Osteoblast (primary cell): ENCODE results near the gene FSHR. TPM values are rescaled to one million over a fixed set of nuclear protein-coding genes. Genes with fewer than 3 reads are reported as not detected.

ENCODE experiments used
- DNase-seq: peaks from one replicate; pipeline ENCODE4 v3.0.0; 2011; ENCODE audit warnings: low spot score, mixed read lengths; ENCODE audit not compliant: insufficient read length; ENCODE audit errors: missing footprints
- H2AFZ ChIP-seq: 2 replicates; pipeline ENCODE4 v1.6.0; 2011; ENCODE audit warnings: mild to moderate bottlenecking, low read length
- H3K27ac ChIP-seq: 2 replicates; pipeline ENCODE4 v1.5.1; 2011; ENCODE audit warnings: mild to moderate bottlenecking, low read depth, low read length, moderate library complexity
- H3K27me3 ChIP-seq: 2 replicates; pipeline ENCODE4 v1.6.0; 2012; ENCODE audit warnings: mild to moderate bottlenecking, control low read depth, inconsistent platforms, low read length, moderate library complexity; ENCODE audit not compliant: insufficient read depth
- H3K36me3 ChIP-seq: 2 replicates; pipeline ENCODE4 v1.5.1; 2011; ENCODE audit warnings: mild to moderate bottlenecking, low read length, control low read depth, moderate library complexity; ENCODE audit not compliant: insufficient read depth
- H3K4me1 ChIP-seq: 2 replicates; pipeline ENCODE4 v1.5.1; 2011; ENCODE audit warnings: mild to moderate bottlenecking, low read length, control low read depth, moderate library complexity; ENCODE audit not compliant: insufficient read depth
- H3K4me2 ChIP-seq: 2 replicates; pipeline ENCODE4 v1.6.0; 2011; ENCODE audit warnings: mild to moderate bottlenecking, low read length; ENCODE audit not compliant: insufficient read depth
- H3K4me3 ChIP-seq: fragments of 200-600 bp; sonication (generic); 3 replicates; pipeline ENCODE4 v1.5.1; 2012; ENCODE audit warnings: mild to moderate bottlenecking, low read length, inconsistent platforms; ENCODE audit not compliant: insufficient read depth
- H3K79me2 ChIP-seq: 2 replicates; pipeline ENCODE4 v1.6.0; 2012; ENCODE audit warnings: mild to moderate bottlenecking, low read length, control low read depth, inconsistent platforms; ENCODE audit not compliant: insufficient read depth
- H3K9me3 ChIP-seq: 2 replicates; pipeline ENCODE4 v1.5.1; 2011; ENCODE audit warnings: low read depth, low read length, control low read depth
- H4K20me1 ChIP-seq: 2 replicates; pipeline ENCODE4 v1.6.0; 2012; ENCODE audit warnings: mild to moderate bottlenecking, low read length, control low read depth; ENCODE audit not compliant: insufficient read depth
- CTCF ChIP-seq: IDR thresholded peaks from 2 replicates; pipeline ENCODE4 v1.5.1; 2011; ENCODE audit warnings: mild to moderate bottlenecking, low read depth, low read length, moderate library complexity; ENCODE audit errors: extremely low read depth
- total RNA-seq: library from RNA; depleted of rRNA; stranded (reverse); fragments of >200 nt; gene quantifications from 2 replicates; pipeline ENCODE4 v1.2.3, GENCODE V29; 2012

FSHR gene
- total RNA-seq, 1 donor: 0.36 TPM

GRCh38 chr2:48991415-48992131, 162.7 kb downstream of the FSHR start:
- TF ChIP-seq CTCF: no peak
- no peak overlapping the region for H2AFZ ChIP-seq
- no peak overlapping the region for H3K4me3 ChIP-seq
- no peak overlapping the region for H3K27ac ChIP-seq
- H3K79me2 ChIP-seq: no peaks in the 10 kb centered on the region
- no peak for DNase-seq
- no peaks in the 10 kb centered on the region for H3K9me3 ChIP-seq
- no peaks in the 10 kb centered on the region for H3K27me3 ChIP-seq
- H3K4me2 ChIP-seq: no peak overlapping the region
- H4K20me1 ChIP-seq: no peaks in the 10 kb centered on the region
- H3K4me1 ChIP-seq: no peaks in the 10 kb centered on the region
- no peaks in the 10 kb centered on the region for H3K36me3 ChIP-seq

GRCh38 chr2:48984922-48985321, 169.4 kb downstream of the FSHR start:
- no peak for DNase-seq
- Histone ChIP-seq H3K79me2 (no peaks in the 10 kb centered on the region), H3K4me2 (no peak overlapping the region), H3K9me3 (no peaks in the 10 kb centered on the region), H3K4me3 (no peak overlapping the region), H3K4me1 (no peaks in the 10 kb centered on the region), H3K27me3 (no peaks in the 10 kb centered on the region), H2AFZ (no peak overlapping the region), H3K36me3 (no peaks in the 10 kb centered on the region), H3K27ac (no peak overlapping the region), H4K20me1 (no peaks in the 10 kb centered on the region)
- TF ChIP-seq CTCF: no peak

DNA sequence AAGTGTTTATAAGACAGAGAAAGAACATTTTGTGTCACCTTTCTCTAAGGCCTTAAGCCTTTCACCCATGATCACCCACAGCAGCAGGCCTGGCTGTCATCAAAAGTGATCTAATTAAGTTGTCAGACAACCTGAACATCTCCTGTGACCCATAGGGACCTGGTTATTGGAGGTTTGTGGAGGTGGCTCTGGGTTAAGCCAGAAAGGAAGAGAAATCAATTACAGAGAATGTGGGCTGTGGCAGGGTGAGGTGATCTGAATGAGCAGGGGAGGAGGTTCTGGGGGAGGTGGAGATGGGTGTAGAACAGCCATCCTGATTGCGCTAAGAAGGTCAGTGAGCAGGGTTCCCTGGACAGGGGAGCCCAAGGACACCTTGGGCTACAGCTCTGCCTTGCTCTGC, 170.8 kb downstream of the FSHR start:
- Histone ChIP-seq H3K4me3 (no peak overlapping the region), H3K4me1 (no peaks in the 10 kb centered on the region), H4K20me1 (no peaks in the 10 kb centered on the region), H3K27me3 (no peaks in the 10 kb centered on the region), H3K27ac (no peak overlapping the region), H3K36me3 (no peaks in the 10 kb centered on the region), H3K4me2 (no peak overlapping the region), H2AFZ (no peak overlapping the region), H3K79me2 (no peaks in the 10 kb centered on the region), H3K9me3 (no peaks in the 10 kb centered on the region)
- no peak for DNase-seq
- TF ChIP-seq CTCF: no peak

GRCh38 chr2:48982887-48983435, 171.4 kb downstream of the FSHR start:
- no peaks in the 10 kb centered on the region for H3K36me3 ChIP-seq
- H3K9me3 ChIP-seq: no peaks in the 10 kb centered on the region
- no peak overlapping the region for H3K27ac ChIP-seq
- no peak overlapping the region for H3K4me2 ChIP-seq
- no peak for DNase-seq
- H3K27me3 ChIP-seq: no peaks in the 10 kb centered on the region
- no peak overlapping the region for H2AFZ ChIP-seq
- no peaks in the 10 kb centered on the region for H3K79me2 ChIP-seq
- TF ChIP-seq CTCF: no peak
- H3K4me3 ChIP-seq: no peak overlapping the region
- H4K20me1 ChIP-seq: no peaks in the 10 kb centered on the region
- H3K4me1 ChIP-seq: no peaks in the 10 kb centered on the region
